PFSK-1 (cell line): ENCODE results near the gene DYNC1LI2.

Experiments used
- POLR2AphosphoS5 ChIP-seq: IDR thresholded peaks from 2 replicates; pipeline ENCODE4 v1.6.1; 2012; ENCODE audit warnings: low read depth, mild to moderate bottlenecking, control low read depth, low read length, moderate library complexity
- SIN3A ChIP-seq: IDR thresholded peaks from 2 replicates; pipeline ENCODE4 v1.6.1; 2012; ENCODE audit warnings: mild to moderate bottlenecking, low read length, moderate library complexity, borderline replicate concordance; ENCODE audit not compliant: insufficient read depth

DNA sequence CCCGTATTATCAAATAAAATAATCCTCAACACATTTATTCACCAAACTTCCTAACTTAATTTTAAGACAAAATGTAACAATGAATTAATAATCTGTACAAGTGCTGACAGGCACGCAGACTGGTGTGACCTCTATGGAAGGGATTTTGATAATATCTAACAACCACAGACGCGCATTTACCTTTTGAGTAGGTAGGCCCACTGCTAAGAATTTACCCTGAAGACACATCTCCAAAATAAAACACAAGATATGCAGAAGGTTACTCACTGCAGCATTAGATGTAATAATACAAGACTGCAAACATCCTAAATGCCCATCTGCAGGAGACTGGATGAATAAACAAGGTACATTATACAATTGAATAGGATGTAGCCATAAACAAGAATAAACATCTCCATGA, 32.2 kb downstream of the DYNC1LI2 start:
- no peak for TF ChIP-seq POLR2AphosphoS5
- no peak for TF ChIP-seq SIN3A
